Tibial nerve (tissue), 3 donors: ENCODE measurements around the gene RNF20.

Source experiments
- CTCF ChIP-seq, 5 experiments: fragments of 200-600 bp in 3 of 5; fragments of 450-650 bp in 2 of 5; sonication (generic) in 3 of 5; IDR thresholded peaks; one replicate each; pipeline ENCODE4 v1.5.1; 2016 to 2019; ENCODE audit warnings: antibody characterized with exemption in 5 of 5, mild to moderate bottlenecking in 3 of 5, moderate library complexity in 2 of 5
- POLR2A ChIP-seq, 2 donors: fragments of 450-650 bp; IDR thresholded peaks; one replicate each; pipeline ENCODE4 v1.6.1; 2017; ENCODE audit warnings: antibody characterized with exemption in 2 of 2, mild to moderate bottlenecking in 2 of 2, moderate library complexity in 2 of 2

GRCh38 chr9:101485924-101486692, 47.5 kb upstream of the RNF20 start:
- no peak for TF ChIP-seq CTCF (IDR thresholded peaks at IDR 0.05)
- no peak for TF ChIP-seq POLR2A (IDR thresholded peaks at IDR 0.05)
